HG02852 (cell line): ENCODE results near the gene AP1S2.
A peak's percentile ranks its signal among the peaks of the same experiment; 100 is the strongest.

Experiments used
- ATAC-seq: cut with Tn5 transposase; IDR thresholded peaks from one replicate; pipeline ENCODE4 v1.9.1; 2021; ENCODE audit warnings: mild to moderate bottlenecking, moderate library complexity; ENCODE audit not compliant: unreplicated experiment

Gene AP1S2

DNA sequence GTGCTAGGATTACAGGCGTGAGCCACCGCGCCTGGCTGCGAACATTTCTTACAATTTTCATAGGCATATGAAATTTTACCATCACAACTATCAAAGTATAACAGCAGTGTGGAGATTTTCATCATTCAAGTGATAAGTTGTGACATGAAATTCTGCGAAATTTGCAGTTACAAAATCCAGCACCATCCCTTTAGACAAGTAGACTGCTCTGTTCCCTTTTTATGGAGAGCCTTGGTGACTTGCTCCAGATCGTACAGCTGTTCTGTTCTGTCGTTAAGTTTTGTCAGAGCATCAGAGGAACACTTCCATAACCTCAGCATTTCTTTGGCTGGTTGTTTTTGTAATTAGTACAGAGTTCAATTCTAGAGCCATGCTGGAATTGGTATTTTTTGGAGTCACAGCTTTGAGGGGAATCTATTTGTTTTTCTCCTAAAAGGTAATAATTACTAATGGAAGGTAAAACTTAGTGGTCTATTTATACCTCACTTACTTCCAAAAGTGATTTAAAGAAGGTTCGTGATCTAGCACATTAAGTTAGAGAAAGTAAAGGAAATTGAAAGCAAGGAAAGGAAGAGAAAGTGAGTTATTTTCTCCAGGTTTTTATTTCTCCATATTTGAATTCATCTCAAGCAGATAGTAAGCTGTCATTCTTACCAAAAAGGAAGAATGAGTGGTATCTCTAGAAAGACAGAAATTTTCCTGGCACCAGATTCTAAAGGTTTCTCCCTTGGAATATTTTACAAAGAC lies 42.2 kb downstream of the AP1S2 start:
- no peak for ATAC-seq

DNA sequence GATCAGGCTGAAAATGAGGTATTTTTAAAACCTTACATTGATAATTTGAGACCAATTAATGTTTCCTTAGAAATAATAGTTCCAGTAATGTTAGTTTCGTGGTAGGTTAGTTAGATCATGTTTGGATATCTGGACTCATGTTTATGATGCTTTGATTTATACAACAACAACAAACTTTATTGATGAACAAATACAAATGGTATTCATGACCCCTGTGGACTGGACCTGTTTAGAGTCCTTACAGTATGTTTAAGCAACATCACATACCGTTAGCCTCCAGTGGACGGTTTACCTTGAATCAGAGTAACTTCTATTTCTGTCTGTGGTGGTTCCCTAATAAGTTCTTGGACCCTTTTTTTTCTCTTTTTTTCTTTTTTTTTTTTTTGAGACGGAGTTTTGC lies 46.4 kb downstream of the AP1S2 start:
- no peak for ATAC-seq

DNA sequence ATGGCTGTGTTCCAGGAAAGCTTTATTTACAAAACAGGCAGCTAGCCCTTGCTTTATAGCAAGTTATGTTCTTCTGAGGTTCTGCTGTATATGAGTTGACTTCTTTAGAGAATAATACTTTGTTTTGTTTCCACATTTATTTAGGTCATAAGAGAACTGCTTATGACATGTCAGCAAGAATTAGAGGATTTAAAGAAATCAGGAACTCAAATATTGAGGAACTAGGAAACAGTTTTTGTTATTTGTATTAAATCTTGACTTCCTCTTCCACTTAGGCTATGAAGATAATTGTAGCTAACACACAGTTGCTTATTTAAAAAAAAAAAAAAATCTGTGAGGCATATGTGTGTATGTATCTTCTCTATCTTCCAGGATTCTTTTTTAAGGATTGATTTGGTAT lies 50.0 kb downstream of the AP1S2 start:
- no peak for ATAC-seq

DNA sequence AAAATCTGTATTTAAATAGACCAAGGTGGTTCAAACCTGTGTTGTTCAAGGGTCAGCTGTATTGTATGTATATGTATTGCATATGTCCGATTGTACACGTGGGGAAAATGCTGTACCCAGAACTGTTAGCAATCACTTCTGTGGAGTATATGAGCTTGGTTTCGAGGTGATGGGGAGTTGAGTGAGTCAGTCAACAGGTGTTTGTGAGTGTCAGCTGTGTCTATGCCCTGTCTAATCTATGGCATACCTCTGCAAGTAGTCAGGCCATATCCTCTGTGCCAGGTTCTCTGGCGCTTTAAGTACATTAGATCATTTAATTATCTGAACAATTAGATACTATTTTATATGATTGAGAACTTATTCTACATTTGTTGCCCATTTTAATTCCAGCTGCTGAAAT lies 56.9 kb downstream of the AP1S2 start:
- no peak for ATAC-seq

DNA sequence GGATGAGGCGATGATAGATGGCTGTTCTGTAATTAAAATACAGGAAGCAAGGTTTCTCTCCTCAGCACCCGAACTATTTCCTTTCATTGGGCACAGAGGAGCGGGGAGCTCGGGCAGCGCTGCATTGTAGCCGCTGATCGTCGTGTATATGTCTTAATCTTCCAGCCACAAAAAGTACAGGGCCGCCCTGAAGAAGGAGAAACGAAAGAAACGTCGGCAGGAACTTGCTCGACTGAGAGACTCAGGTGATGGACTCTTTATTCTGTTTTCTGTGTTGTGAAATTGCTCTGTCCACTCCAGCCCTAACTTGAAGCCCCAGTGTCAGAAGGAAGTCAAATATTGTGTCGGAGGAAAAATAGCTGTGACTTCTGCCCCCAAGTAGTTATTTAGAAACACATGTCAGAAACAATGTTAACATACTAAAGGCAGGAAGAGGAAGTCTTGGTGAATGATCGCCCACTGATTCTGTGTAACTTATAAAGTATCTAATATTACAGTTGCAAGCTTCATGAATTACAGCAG lies 63.8 kb downstream of the AP1S2 start:
- peak; percentile 25 for ATAC-seq

DNA sequence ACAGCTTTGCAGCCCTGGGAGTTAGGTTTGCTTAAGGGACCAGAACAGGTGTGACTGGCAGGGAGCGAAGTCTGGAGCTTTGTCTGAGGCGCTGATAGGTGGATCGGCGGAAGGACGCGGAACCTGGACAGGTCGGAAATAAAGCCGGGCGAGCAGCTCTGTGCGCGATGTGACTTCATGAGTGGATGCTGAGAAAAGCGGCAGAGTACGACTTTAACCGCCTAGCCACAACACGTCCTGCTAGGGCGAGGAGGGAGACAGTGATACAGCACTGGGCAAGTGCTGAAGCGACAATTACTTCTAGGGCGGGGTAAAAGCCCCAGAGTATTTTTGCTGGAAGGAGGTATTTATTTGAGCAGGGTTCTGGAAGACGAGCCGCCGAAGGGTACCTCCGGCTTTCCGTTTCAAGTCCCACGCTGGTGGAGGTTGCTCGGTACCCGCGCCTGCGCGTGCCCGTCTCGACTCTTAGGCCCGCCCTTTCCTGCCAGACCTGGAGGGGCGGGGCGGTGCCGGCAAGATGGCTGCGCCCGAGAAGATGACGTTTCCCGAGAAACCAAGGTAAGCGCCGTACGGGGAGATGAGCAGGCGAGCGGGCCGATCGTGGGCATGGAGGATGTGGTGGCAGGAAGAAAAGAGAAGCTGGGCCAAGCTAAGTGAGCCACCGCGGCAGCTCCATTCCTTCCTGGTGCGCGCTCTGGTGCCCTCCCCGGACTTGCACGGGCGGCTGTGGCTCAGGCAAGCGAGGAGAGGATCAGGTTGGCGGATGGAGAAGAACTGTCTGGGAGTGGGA lies 64.4 kb downstream of the AP1S2 start, which contains the start of gene ZRSR2:
ZRSR2 (plus strand) TSS at position 506 of the 790 bp plus-strand sequence; CDS start at position 518, 12 bp downstream.
- peak; percentile 91 for ATAC-seq

DNA sequence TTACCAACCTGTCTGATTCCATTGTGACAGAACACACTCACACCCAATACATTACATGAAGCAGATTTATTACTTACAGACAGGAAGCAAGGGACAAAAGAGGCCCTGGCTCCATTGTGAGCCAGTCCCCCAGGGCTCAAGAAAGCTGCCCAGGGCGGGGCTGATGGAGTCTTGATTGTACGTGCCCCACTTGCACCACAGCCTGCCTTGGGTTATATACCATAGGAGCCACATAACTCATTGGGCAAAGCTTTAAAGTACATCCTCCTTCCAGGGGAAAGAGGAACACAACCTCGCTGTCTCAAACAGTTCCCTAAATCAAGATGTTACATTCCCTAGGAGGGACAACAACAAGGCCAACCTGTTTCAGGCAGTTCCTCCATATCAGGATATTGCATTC lies 67.7 kb downstream of the AP1S2 start:
- no peak for ATAC-seq

DNA sequence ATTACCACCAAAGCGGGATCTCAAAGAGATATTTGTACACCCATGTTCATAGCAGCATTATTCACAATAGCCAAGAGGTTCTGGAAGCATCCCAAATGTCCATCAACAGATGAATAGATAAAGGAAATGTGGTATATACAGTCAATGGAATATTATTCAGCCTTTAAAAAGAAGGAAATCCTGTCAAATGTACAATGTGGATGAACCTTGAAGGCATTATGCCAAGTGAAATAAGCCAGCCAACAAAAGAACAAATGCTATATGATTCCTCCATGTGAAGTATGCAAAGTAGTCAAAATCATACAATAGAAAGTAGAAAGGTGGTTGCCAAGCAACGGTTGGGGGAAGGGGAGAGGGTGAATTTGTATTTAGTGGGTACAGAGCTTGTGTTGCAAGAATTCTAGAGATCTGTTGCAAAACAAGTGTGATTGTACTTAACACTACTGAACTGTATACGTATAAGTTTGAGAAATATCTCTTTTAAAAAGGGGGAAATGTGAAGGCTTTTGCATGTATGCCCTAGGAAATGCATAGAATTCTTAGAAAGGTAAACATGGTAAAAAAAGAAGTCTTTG lies 69.3 kb downstream of the AP1S2 start:
- ATAC-seq, result no peak

DNA sequence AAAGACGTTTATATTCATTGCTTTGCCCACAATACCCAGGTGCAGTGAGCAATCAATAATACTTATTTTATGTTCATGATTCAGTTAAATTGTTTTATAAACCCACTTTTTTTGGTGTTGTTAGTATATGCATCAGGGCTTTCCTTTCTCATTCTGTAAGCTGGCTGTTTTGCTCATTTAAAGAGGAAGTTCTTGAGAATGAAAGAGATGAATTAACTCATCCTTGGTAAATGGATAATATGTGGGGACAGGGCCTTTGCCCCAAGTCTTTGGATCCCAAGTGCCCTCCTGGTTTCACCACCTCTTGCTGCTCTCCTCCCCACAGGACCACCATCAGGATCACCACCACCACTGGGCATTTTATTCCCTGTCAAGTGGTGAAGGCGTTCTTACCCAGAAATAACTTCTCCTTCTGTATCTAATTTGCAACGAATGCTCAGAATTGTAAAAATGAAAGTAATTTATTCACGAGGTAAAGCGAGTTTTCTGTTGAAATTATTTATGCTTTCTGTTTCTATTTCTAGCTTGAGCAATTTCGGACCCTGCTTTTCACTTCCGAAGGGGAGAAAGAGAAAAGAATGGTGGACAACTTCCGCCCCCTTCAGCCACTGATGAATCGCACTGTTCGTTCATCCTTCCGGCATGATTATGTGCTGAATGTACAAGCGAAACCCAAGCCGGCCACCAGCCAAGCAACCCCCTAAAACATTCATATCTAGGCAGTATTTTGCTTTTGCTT lies 72.5 kb downstream of the AP1S2 start:
- peak; percentile 88 for ATAC-seq
